Measurements from ENCODE around the gene DPY19L1. TPM values are rescaled to one million over a fixed set of nuclear protein-coding genes. Genes with fewer than 3 reads are reported as not detected.
"Not testable (repeated sequence)": the region's sequence is repeated elsewhere in the genome, so short reads cannot be mapped to it uniquely, and the experiment has no call there.

Gene DPY19L1
- total RNA-seq, 1 donor from 2014 or later: 24.5 TPM

GRCh38 chr7:34900891-34901513, 136.3 kb downstream of the DPY19L1 start:
- ATAC-seq: peak; percentile 92
- DNase-seq (ENCODE audit: missing footprints): no peak
- intact Hi-C loops (cut with DNase I): loop anchor here (2.0 kb wide), 1 partner anchor 134 kb away; no protein-coding TSS in a partner anchor

GRCh38 chr7:34895202-34895601, 142.1 kb downstream of the DPY19L1 start:
- DNase-seq (ENCODE audit: missing footprints) (no peak), ATAC-seq (no peak)
- intact Hi-C loops (cut with DNase I): no loop called here

GRCh38 chr7:34889951-34890350, 147.3 kb downstream of the DPY19L1 start:
- DNase-seq (ENCODE audit: missing footprints) (no peak), ATAC-seq (no peak)
- intact Hi-C loops (cut with DNase I): no loop called here

- intact Hi-C loops (cut with DNase I): no loop called here
- no peak for ATAC-seq
Observed at GRCh38 chr7:34886856-34887255, 150.4 kb downstream of the DPY19L1 start.

GRCh38 chr7:34883855-34884254, 153.4 kb downstream of the DPY19L1 start:
- DNase-seq (ENCODE audit: missing footprints); ATAC-seq; intact Hi-C loops (cut with DNase I): not testable (repeated sequence)

More at GRCh38 chr7:34886856-34887255, 150.4 kb downstream of the DPY19L1 start:
- no peak for DNase-seq (ENCODE audit: missing footprints)

GRCh38 chr7:34879871-34880270, 157.4 kb downstream of the DPY19L1 start:
- no peak for DNase-seq (ENCODE audit: missing footprints)
- no peak for ATAC-seq
- intact Hi-C loops (cut with DNase I): no loop called here

GRCh38 chr7:34878944-34879735, 158.1 kb downstream of the DPY19L1 start:
- ATAC-seq; DNase-seq (ENCODE audit: missing footprints); intact Hi-C loops (cut with DNase I): not testable (repeated sequence)

Small RNAs within 50 kb of the gene (microRNA-seq; reads per million reads assigned to microRNA genes)
- gene MIR548N: 1.4 reads per million

Other genes starting within 250 kb of the DPY19L1 start
- 138 TPM for gene TBX20, start 216.6 kb upstream of the DPY19L1 start, total RNA-seq

Measured in Right ventricle myocardium inferior (tissue), 1 donor.